ENCODE measurements around the gene BRME1.

DNA sequence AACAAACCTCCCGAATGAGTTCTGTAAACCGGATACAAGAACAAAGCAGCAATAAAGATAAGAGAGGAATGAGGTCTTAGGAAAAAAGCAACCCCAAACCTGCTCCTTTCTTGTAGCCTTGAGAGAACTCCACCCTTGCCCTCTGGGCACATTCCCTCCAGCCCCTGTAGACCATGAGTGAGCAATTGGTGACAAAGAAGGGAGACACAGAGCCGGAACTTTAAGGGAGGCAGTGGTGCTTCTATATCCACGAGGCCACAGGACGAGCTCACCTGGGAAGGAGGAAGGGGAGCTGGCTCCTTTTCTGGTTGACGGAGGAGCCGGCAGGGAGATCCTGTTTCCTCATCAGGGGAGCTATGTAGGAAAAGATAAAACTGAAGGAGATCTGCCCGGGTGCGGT, 13.0 kb downstream of the BRME1 start:
- TF ChIP-seq CTCF (IDR thresholded peaks at IDR 0.05) (no peak), EP300 (IDR thresholded peaks at IDR 0.05) (no peak)

All from upper lobe of left lung (tissue), 4 donors.